Smooth muscle cell (in vitro differentiated cells): Measurements from ENCODE around the gene CCDC159. TPM values are rescaled to one million over a fixed set of nuclear protein-coding genes. Genes with fewer than 3 reads are reported as not detected.

Experiments
- DNase-seq: peaks from one replicate; lab custom pipeline; 2025; ENCODE audit not compliant: unreplicated experiment; lab: John Stamatoyannopoulos, UW
- H2AFZ ChIP-seq: fragments of 200-600 bp; sonication (generic); 2 replicates; pipeline ENCODE4 v1.6.0; 2016; ENCODE audit warnings: antibody characterized with exemption, low read depth, mild to moderate bottlenecking
- H3F3A ChIP-seq: fragments of 200-600 bp; sonication (generic); 2 replicates; pipeline ENCODE4 v1.6.0; 2017; ENCODE audit warnings: antibody characterized with exemption, low read depth
- H3K27ac ChIP-seq: fragments of 200-600 bp; sonication (generic); 2 replicates; pipeline ENCODE4 v1.5.1; 2016; ENCODE audit warnings: low read depth, mild to moderate bottlenecking
- H3K27me3 ChIP-seq: fragments of 200-600 bp; sonication (generic); 2 replicates; pipeline ENCODE4 v1.6.1; 2016; ENCODE audit warnings: low read depth, mild to moderate bottlenecking
- H3K36me3 ChIP-seq: fragments of 200-600 bp; sonication (generic); 2 replicates; pipeline ENCODE4 v1.5.1; 2016; ENCODE audit warnings: low read depth
- H3K4me1 ChIP-seq: fragments of 200-600 bp; sonication (generic); 2 replicates; pipeline ENCODE4 v1.5.1; 2016; ENCODE audit warnings: low read depth
- H3K4me2 ChIP-seq: fragments of 200-600 bp; sonication (generic); 2 replicates; pipeline ENCODE4 v1.6.0; 2016; ENCODE audit warnings: mild to moderate bottlenecking
- H3K4me3 ChIP-seq: fragments of 200-600 bp; sonication (generic); 2 replicates; pipeline ENCODE4 v1.5.1; 2016; ENCODE audit warnings: mild to moderate bottlenecking
- H3K79me2 ChIP-seq: fragments of 200-600 bp; sonication (generic); 2 replicates; pipeline ENCODE4 v1.6.0; 2016; ENCODE audit warnings: low read depth, mild to moderate bottlenecking
- H3K9ac ChIP-seq: fragments of 200-600 bp; sonication (generic); 2 replicates; pipeline ENCODE4 v1.6.0; 2016; ENCODE audit warnings: low read depth
- H3K9me3 ChIP-seq: fragments of 200-600 bp; sonication (generic); replicated peaks from 2 replicates; pipeline ENCODE4 v1.5.1; 2016; ENCODE audit warnings: low read depth
- H4K20me1 ChIP-seq: fragments of 200-600 bp; sonication (generic); 2 replicates; pipeline ENCODE4 v1.6.0; 2016; ENCODE audit warnings: low read depth
- WGBS: methylation state at CpG from one replicate; pipeline ENCODE4 v1.1.7; 2016; ENCODE audit warnings: low lambda C conversion rate; 5-methylcytosine and 5-hydroxymethylcytosine counted together
- polyA plus RNA-seq: library from polyadenylated mRNA; unstranded; fragments of >200 nt; fragmentation: Nextera tagmentation; extraction: Ambion mirVana; gene quantifications from 2 replicates; pipeline ENCODE4 v1.2.1, GENCODE V29; 2016
- total RNA-seq: library from RNA; depleted of rRNA; stranded (reverse); fragments of >200 nt; gene quantifications from 2 replicates; pipeline ENCODE4 v1.2.3, GENCODE V29; 2014
- TF ChIP-seq, protein P1 (sequence below): fragments of 200-600 bp; sonication (generic); IDR thresholded peaks from 2 replicates; pipeline ENCODE4 v1.5.1; 2017; ENCODE audit warnings: borderline replicate concordance, mild to moderate bottlenecking, antibody characterized with exemption; ENCODE audit not compliant: insufficient read depth, poor library complexity, severe bottlenecking

CCDC159 gene
- total and polyA plus RNA-seq, 2 experiments from 2014 or later, result 9.8 to 29.4 TPM

DNA sequence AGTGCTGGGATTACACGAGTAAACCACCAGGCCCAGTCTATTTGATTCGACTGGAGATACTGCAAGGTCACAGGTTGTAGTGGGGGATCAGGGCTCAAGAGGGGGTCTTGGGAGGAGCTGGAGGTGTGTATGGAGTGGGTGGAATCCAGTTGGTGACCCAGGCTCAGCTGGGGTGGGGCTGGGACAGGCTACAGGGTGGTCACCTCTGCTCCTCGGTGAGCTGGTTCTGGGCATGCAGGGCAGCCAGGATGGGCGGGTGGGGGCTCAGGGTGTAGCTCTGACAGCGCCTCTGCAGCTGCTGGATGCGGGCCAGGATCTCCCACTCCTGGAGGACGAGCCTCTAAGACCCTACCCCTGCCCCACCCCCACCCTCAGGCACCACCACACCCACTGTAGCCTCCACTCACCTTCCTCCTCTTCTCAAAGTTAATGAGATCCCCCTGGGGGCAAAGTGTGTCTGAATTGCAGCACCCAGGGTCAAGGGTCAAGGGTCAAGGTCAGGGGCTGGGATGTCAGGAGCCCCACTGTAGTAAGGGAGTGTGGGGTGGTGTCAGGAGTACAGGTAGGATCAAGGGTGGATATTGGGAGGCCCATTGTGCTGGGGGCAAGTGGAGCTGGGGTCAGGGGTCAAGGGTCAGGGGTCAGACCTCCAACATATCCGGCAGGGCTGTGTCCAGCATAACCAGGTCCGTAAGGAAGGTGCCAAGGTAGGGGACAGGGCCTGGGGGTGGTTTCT, 55.7 kb downstream of the CCDC159 start:
- Histone ChIP-seq H4K20me1 (no peaks in the 10 kb centered on the region), H3K27ac (no peak overlapping the region), H3F3A (no peaks in the 10 kb centered on the region), H3K36me3 (no peaks in the 10 kb centered on the region), H3K4me2 (no peak overlapping the region), H2AFZ (no peak overlapping the region), H3K4me1 (no peaks in the 10 kb centered on the region), H3K4me3 (no peak overlapping the region), H3K79me2 (no peaks in the 10 kb centered on the region), H3K27me3 (no peaks in the 10 kb centered on the region), H3K9ac (no peak overlapping the region), H3K9me3 (no peaks in the 10 kb centered on the region)
- 98% methylated on average over 6 of the region's 9 CpGs for WGBS
- TF ChIP-seq, protein P1, sequence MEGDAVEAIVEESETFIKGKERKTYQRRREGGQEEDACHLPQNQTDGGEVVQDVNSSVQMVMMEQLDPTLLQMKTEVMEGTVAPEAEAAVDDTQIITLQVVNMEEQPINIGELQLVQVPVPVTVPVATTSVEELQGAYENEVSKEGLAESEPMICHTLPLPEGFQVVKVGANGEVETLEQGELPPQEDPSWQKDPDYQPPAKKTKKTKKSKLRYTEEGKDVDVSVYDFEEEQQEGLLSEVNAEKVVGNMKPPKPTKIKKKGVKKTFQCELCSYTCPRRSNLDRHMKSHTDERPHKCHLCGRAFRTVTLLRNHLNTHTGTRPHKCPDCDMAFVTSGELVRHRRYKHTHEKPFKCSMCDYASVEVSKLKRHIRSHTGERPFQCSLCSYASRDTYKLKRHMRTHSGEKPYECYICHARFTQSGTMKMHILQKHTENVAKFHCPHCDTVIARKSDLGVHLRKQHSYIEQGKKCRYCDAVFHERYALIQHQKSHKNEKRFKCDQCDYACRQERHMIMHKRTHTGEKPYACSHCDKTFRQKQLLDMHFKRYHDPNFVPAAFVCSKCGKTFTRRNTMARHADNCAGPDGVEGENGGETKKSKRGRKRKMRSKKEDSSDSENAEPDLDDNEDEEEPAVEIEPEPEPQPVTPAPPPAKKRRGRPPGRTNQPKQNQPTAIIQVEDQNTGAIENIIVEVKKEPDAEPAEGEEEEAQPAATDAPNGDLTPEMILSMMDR, result no peak
- no peak for DNase-seq

Other genes starting within 250 kb of the CCDC159 start
- 7.6 and 10.1 TPM in 2 replicates for gene SPC24, start 190.7 kb upstream of the CCDC159 start, total RNA-seq
- 6.1 and 9.7 TPM in 2 replicates for gene SPC24, start 190.7 kb upstream of the CCDC159 start, polyA plus RNA-seq
- 28.1 and 44.1 TPM in 2 replicates for gene KANK2, start 149.0 kb upstream of the CCDC159 start, total RNA-seq
- gene KANK2, start 149.0 kb upstream of the CCDC159 start, polyA plus RNA-seq, result 31.9 and 32.0 TPM in 2 replicates
- gene ANGPTL8, start 106.9 kb upstream of the CCDC159 start, total RNA-seq, result 0.54 TPM in 1 of 2 replicates, not detected in the other
- gene ANGPTL8, start 106.9 kb upstream of the CCDC159 start, polyA plus RNA-seq, result 0.48 and 0.80 TPM in 2 replicates
- gene DOCK6, start 84.0 kb upstream of the CCDC159 start, total RNA-seq, result 13.8 and 15.3 TPM in 2 replicates
- gene DOCK6, start 84.0 kb upstream of the CCDC159 start, polyA plus RNA-seq, result 14.8 and 28.7 TPM in 2 replicates
- not detected in 2 replicates for gene TSPAN16, start 50.4 kb upstream of the CCDC159 start, total RNA-seq
- gene TSPAN16, start 50.4 kb upstream of the CCDC159 start, polyA plus RNA-seq, result not detected in 2 replicates
- gene RAB3D, start 6.9 kb upstream of the CCDC159 start, total RNA-seq, result 11.0 and 11.9 TPM in 2 replicates
- gene RAB3D, start 6.9 kb upstream of the CCDC159 start, polyA plus RNA-seq, result 6.2 and 7.3 TPM in 2 replicates
- 162 and 163 TPM in 2 replicates for gene TMEM205, start 251 bp upstream of the CCDC159 start, total RNA-seq
- gene TMEM205, start 251 bp upstream of the CCDC159 start, polyA plus RNA-seq, result 118 and 119 TPM in 2 replicates
- 15.1 and 21.4 TPM in 2 replicates for gene PLPPR2, start 8.9 kb downstream of the CCDC159 start, total RNA-seq
- 54.0 and 67.1 TPM in 2 replicates for gene PLPPR2, start 8.9 kb downstream of the CCDC159 start, polyA plus RNA-seq
- 0.99 and 1.3 TPM in 2 replicates for gene SWSAP1, start 28.1 kb downstream of the CCDC159 start, total RNA-seq
- 2.7 and 2.8 TPM in 2 replicates for gene SWSAP1, start 28.1 kb downstream of the CCDC159 start, polyA plus RNA-seq
- 9.9 and 11.3 TPM in 2 replicates for gene EPOR, start 37.8 kb downstream of the CCDC159 start, total RNA-seq
- gene EPOR, start 37.8 kb downstream of the CCDC159 start, polyA plus RNA-seq, result 24.9 and 27.4 TPM in 2 replicates
- gene RGL3, start 72.8 kb downstream of the CCDC159 start, total RNA-seq, result 5.5 and 9.6 TPM in 2 replicates
- gene RGL3, start 72.8 kb downstream of the CCDC159 start, polyA plus RNA-seq, result 6.6 and 39.0 TPM in 2 replicates
- gene ODAD3, start 88.6 kb downstream of the CCDC159 start, total RNA-seq, result 1.0 TPM in 1 of 2 replicates, not detected in the other
- 3.8 and 5.1 TPM in 2 replicates for gene ODAD3, start 88.6 kb downstream of the CCDC159 start, polyA plus RNA-seq
- 25.9 and 47.4 TPM in 2 replicates for gene PRKCSH, start 89.1 kb downstream of the CCDC159 start, total RNA-seq
- 165 and 169 TPM in 2 replicates for gene PRKCSH, start 89.1 kb downstream of the CCDC159 start, polyA plus RNA-seq
- not detected in 2 replicates for gene ELAVL3, start 134.5 kb downstream of the CCDC159 start, total RNA-seq
- gene ELAVL3, start 134.5 kb downstream of the CCDC159 start, polyA plus RNA-seq, result not detected in 2 replicates
- gene ZNF653, start 159.3 kb downstream of the CCDC159 start, total RNA-seq, result 2.2 and 2.9 TPM in 2 replicates
- 5.5 and 10.8 TPM in 2 replicates for gene ZNF653, start 159.3 kb downstream of the CCDC159 start, polyA plus RNA-seq
- 20.7 and 21.1 TPM in 2 replicates for gene ECSIT, start 182.6 kb downstream of the CCDC159 start, total RNA-seq
- 32.1 and 34.1 TPM in 2 replicates for gene ECSIT, start 182.6 kb downstream of the CCDC159 start, polyA plus RNA-seq
- gene CNN1, start 192.3 kb downstream of the CCDC159 start, total RNA-seq, result 72.8 and 77.8 TPM in 2 replicates
- gene CNN1, start 192.3 kb downstream of the CCDC159 start, polyA plus RNA-seq, result 99.5 and 125 TPM in 2 replicates
- 18.6 and 20.3 TPM in 2 replicates for gene ELOF1, start 212.7 kb downstream of the CCDC159 start, total RNA-seq
- 71.4 and 74.8 TPM in 2 replicates for gene ELOF1, start 212.7 kb downstream of the CCDC159 start, polyA plus RNA-seq
- gene ACP5, start 231.1 kb downstream of the CCDC159 start, total RNA-seq, result 1.9 and 19.8 TPM in 2 replicates
- gene ACP5, start 231.1 kb downstream of the CCDC159 start, polyA plus RNA-seq, result 0.89 and 1.9 TPM in 2 replicates